ENCODE results near the gene DDOST. TPM values are rescaled to one million over a fixed set of nuclear protein-coding genes. Genes with fewer than 3 reads are reported as not detected.

The DDOST gene
- total RNA-seq: 100 to 1,000 TPM; 163 to 166 TPM

- Mint-ChIP-seq H3K36me3 (ENCODE audit: low read depth) (peaks cover 34% of the 10 kb centered on the region), H3K27ac (peak within 1 kb of the TSS; percentile 98), H3K9me3 (ENCODE audit: insufficient read depth) (no peaks in the 10 kb centered on the region), H3K4me1 (ENCODE audit: low read depth) (peaks cover 44% of the 10 kb centered on the region), H3K27me3 (ENCODE audit: low read depth) (no peaks in the 10 kb centered on the region), H3K4me3 (peak within 1 kb of the TSS; percentile 100)
- DNase-seq: peak; percentile 97
- ChIA-PET POLR2A (interaction anchor here (0.7 to 1.3 kb wide), 3 partner anchors 11 to 128 kb away, joined by 3 to 8 read pairs (median 5); partner anchors contain the start of gene HP1BP3), CTCF (interaction anchor here (0.6 to 7.9 kb wide), 10 partner anchors 11 to 286 kb away, joined by 3 to 58 read pairs (median 4); partner anchors contain the start of genes CDA and PINK1)
- peak; percentile 99 for ATAC-seq
Measured at GRCh38 chr1:20661207-20662109, at the start of gene DDOST. Gene DDOST, minus strand, starts transcription at chr1:20661369. Its CDS starts 19 bp downstream, at chr1:20661350.

DNA sequence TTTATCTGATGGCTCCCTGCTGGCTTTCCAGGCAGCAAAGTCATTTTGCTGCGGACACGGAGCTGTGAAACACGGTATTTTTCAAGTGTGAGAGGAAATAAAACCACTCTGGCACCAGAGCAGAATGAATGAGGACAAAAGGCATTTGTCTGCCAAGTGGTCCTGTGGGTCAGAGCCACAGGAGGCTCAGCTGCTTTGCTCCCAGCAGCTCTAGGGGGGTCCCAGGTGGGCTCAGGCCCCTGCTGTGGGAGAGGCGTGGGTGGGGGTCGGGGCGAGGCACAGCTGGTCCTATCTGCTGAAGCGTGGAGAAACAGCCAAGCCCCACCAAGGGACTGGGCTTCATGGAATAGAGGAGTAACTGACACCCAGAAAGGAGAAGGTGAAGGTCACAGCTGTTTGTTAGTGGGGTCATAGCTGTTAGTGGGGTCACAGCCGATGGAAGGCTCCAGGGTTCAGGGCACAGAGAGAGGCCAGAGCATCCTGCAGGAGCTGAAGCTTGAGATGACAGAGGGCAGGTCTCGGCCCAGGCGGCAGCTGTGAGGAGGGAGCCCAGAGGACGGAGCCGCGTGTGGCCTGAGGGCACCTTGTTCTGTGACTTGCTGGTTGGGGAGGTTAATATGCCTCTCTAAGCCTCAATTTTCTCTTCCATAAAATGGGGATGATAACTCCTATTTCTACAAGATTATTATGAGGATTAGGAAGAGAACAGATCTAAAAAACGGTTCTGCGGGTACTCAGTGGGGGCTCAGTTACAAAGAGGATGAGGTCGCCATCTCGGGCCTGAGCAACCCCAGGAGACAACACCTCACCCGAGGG is 49.5 kb upstream of the DDOST start:
- Mint-ChIP-seq H3K4me1 (ENCODE audit: low read depth) (no peaks in the 10 kb centered on the region), H3K27me3 (ENCODE audit: low read depth) (peaks cover 2% of the 10 kb centered on the region), H3K4me3 (no peak overlapping the region), H3K9me3 (ENCODE audit: insufficient read depth) (no peaks in the 10 kb centered on the region), H3K27ac (no peak overlapping the region), H3K36me3 (ENCODE audit: low read depth) (no peaks in the 10 kb centered on the region)
- POLR2A ChIA-PET: no interaction called here
- CTCF ChIA-PET: interaction anchor here (1.1 kb wide), 1 partner anchor 14 kb away, joined by 3 read pairs; no protein-coding TSS in a partner anchor
- no peak for ATAC-seq
- DNase-seq: no peak

DNA sequence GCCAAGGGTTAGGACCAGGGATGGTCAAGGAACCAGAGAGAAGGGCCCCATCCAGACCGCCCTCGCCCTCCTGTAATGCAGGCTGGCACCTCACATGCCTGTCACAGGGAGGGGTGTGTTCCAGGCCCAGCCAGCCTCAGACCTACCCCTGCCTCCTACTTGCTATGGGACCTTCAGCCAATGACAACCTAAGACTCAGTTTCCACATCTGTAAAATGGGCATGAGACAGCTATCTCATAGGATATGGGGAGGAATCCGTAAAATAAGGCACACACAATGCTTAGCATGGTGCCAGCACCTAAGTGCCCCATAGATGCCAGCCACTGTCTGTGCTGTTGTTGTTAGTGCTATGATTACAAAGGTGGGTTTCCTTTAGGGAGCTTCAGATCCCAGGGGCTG is 48.7 kb upstream of the DDOST start:
- Mint-ChIP-seq H3K4me1 (ENCODE audit: low read depth) (no peaks in the 10 kb centered on the region), H3K4me3 (no peak overlapping the region), H3K27me3 (ENCODE audit: low read depth) (peaks cover under 1% of the 10 kb centered on the region), H3K9me3 (ENCODE audit: insufficient read depth) (no peaks in the 10 kb centered on the region), H3K27ac (no peak overlapping the region), H3K36me3 (ENCODE audit: low read depth) (no peaks in the 10 kb centered on the region)
- ATAC-seq (no peak), DNase-seq (no peak)
- CTCF ChIA-PET: interaction anchor here (1.1 kb wide), 1 partner anchor 13 kb away, joined by 3 read pairs; no protein-coding TSS in a partner anchor
- POLR2A ChIA-PET: no interaction called here

- H3K4me3 Mint-ChIP-seq: no peak overlapping the region
- CTCF ChIA-PET: interaction anchor here (1.4 to 3.3 kb wide), 2 partner anchors 12 to 486 kb away, joined by 3 to 26 read pairs; no protein-coding TSS in a partner anchor
- POLR2A ChIA-PET: no interaction called here
Measured at GRCh38 chr1:20708891-20709290, 47.7 kb upstream of the DDOST start.

GRCh38 chr1:20708057-20708456 is 46.9 kb upstream of the DDOST start:
- POLR2A ChIA-PET: no interaction called here

More at GRCh38 chr1:20708891-20709290, 47.7 kb upstream of the DDOST start:
- Mint-ChIP-seq H3K36me3 (ENCODE audit: low read depth) (no peaks in the 10 kb centered on the region), H3K4me1 (ENCODE audit: low read depth) (no peaks in the 10 kb centered on the region), H3K9me3 (ENCODE audit: insufficient read depth) (no peaks in the 10 kb centered on the region), H3K27me3 (ENCODE audit: low read depth) (no peaks in the 10 kb centered on the region), H3K27ac (no peak overlapping the region)
- DNase-seq (no peak), ATAC-seq (no peak)

DNA sequence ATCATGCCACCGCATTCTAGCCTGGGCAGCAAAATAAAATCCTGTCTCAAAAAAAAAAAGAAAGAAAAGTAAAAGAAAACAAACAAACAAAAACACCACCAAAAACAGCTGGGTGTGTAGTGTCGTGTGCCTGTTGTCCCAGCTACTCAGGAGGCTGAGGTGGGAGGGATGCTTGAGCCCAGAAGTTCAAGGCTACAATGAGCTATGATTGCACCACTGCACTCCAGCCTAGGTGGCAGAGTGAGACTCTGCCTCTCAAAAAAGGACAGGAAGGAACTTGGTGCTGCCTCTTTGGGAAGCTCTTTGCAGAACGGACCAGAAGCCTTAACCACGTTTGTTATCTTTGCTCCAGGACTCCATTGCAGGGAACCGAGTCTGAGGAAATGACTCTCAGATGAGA is 45.7 kb upstream of the DDOST start:
- CTCF ChIA-PET: interaction anchor here (0.8 to 3.3 kb wide), 4 partner anchors 10 to 489 kb away, joined by 3 to 26 read pairs (median 3); no protein-coding TSS in a partner anchor
- H3K27me3 Mint-ChIP-seq (ENCODE audit: low read depth): no peaks in the 10 kb centered on the region
- POLR2A ChIA-PET: interaction anchor here (0.6 to 1.0 kb wide), 2 partner anchors 18 to 80 kb away, joined by 3 read pairs; no protein-coding TSS in a partner anchor
- H3K27ac Mint-ChIP-seq: no peak overlapping the region
- H3K4me1 Mint-ChIP-seq (ENCODE audit: low read depth): no peaks in the 10 kb centered on the region
- no peak overlapping the region for H3K4me3 Mint-ChIP-seq
- H3K9me3 Mint-ChIP-seq (ENCODE audit: insufficient read depth): no peaks in the 10 kb centered on the region
- ATAC-seq (no peak), DNase-seq (no peak)
- H3K36me3 Mint-ChIP-seq (ENCODE audit: low read depth): no peaks in the 10 kb centered on the region

More at GRCh38 chr1:20708057-20708456, 46.9 kb upstream of the DDOST start:
- H3K4me3 Mint-ChIP-seq: no peak overlapping the region
- H3K4me1 Mint-ChIP-seq (ENCODE audit: low read depth): no peaks in the 10 kb centered on the region
- no peaks in the 10 kb centered on the region for H3K9me3 Mint-ChIP-seq (ENCODE audit: insufficient read depth)
- CTCF ChIA-PET: interaction anchor here (0.6 to 3.3 kb wide), 4 partner anchors 11 to 487 kb away, joined by 3 to 26 read pairs (median 3); no protein-coding TSS in a partner anchor
- no peak for ATAC-seq
- no peaks in the 10 kb centered on the region for H3K36me3 Mint-ChIP-seq (ENCODE audit: low read depth)
- no peak for DNase-seq
- no peak overlapping the region for H3K27ac Mint-ChIP-seq
- no peaks in the 10 kb centered on the region for H3K27me3 Mint-ChIP-seq (ENCODE audit: low read depth)

GRCh38 chr1:20705203-20705755 is 44.1 kb upstream of the DDOST start:
- no peaks in the 10 kb centered on the region for H3K36me3 Mint-ChIP-seq (ENCODE audit: low read depth)
- H3K4me3 Mint-ChIP-seq: no peak overlapping the region
- CTCF ChIA-PET: interaction anchor here (2.0 kb wide), 1 partner anchor 490 kb away, joined by 4 read pairs; no protein-coding TSS in a partner anchor
- no peaks in the 10 kb centered on the region for H3K27me3 Mint-ChIP-seq (ENCODE audit: low read depth)
- ATAC-seq: no peak
- H3K27ac Mint-ChIP-seq: no peak overlapping the region
- no peaks in the 10 kb centered on the region for H3K4me1 Mint-ChIP-seq (ENCODE audit: low read depth)
- POLR2A ChIA-PET: interaction anchor here (0.6 kb wide), 1 partner anchor 823 kb away, joined by 3 read pairs; the partner anchor contains the start of gene OTUD3
- no peaks in the 10 kb centered on the region for H3K9me3 Mint-ChIP-seq (ENCODE audit: insufficient read depth)
- no peak for DNase-seq

GRCh38 chr1:20704390-20705202 is 43.4 kb upstream of the DDOST start:
- no peaks in the 10 kb centered on the region for H3K36me3 Mint-ChIP-seq (ENCODE audit: low read depth)
- no peaks in the 10 kb centered on the region for H3K9me3 Mint-ChIP-seq (ENCODE audit: insufficient read depth)
- no peak overlapping the region for H3K27ac Mint-ChIP-seq
- no peak for DNase-seq
- ChIA-PET CTCF (interaction anchor here (2.0 kb wide), 1 partner anchor 490 kb away, joined by 4 read pairs; no protein-coding TSS in a partner anchor), POLR2A (interaction anchor here (0.6 kb wide), 1 partner anchor 823 kb away, joined by 3 read pairs; the partner anchor contains the start of gene OTUD3)
- no peak overlapping the region for H3K4me3 Mint-ChIP-seq
- no peak for ATAC-seq
- H3K27me3 Mint-ChIP-seq (ENCODE audit: low read depth): no peaks in the 10 kb centered on the region
- H3K4me1 Mint-ChIP-seq (ENCODE audit: low read depth): no peaks in the 10 kb centered on the region

GRCh38 chr1:20703124-20703756 is 42.1 kb upstream of the DDOST start:
- DNase-seq: no peak
- no peaks in the 10 kb centered on the region for H3K27me3 Mint-ChIP-seq (ENCODE audit: low read depth)
- H3K36me3 Mint-ChIP-seq (ENCODE audit: low read depth): no peaks in the 10 kb centered on the region
- H3K9me3 Mint-ChIP-seq (ENCODE audit: insufficient read depth): no peaks in the 10 kb centered on the region
- H3K4me1 Mint-ChIP-seq (ENCODE audit: low read depth): no peaks in the 10 kb centered on the region
- no peak overlapping the region for H3K27ac Mint-ChIP-seq
- no peak for ATAC-seq
- H3K4me3 Mint-ChIP-seq: no peak overlapping the region
- ChIA-PET CTCF (interaction anchor here (2.0 kb wide), 1 partner anchor 492 kb away, joined by 4 read pairs; no protein-coding TSS in a partner anchor), POLR2A (no interaction called here)

- Mint-ChIP-seq H3K27ac (no peak overlapping the region), H3K27me3 (ENCODE audit: low read depth) (no peaks in the 10 kb centered on the region), H3K4me1 (ENCODE audit: low read depth) (no peaks in the 10 kb centered on the region), H3K4me3 (no peak overlapping the region), H3K9me3 (ENCODE audit: insufficient read depth) (no peaks in the 10 kb centered on the region), H3K36me3 (ENCODE audit: low read depth) (no peaks in the 10 kb centered on the region)
- ATAC-seq: no peak
- POLR2A ChIA-PET: no interaction called here
- no peak for DNase-seq
- CTCF ChIA-PET: interaction anchor here (0.9 kb wide), 1 partner anchor 492 kb away, joined by 3 read pairs; no protein-coding TSS in a partner anchor
Measured at GRCh38 chr1:20702416-20702815, 41.2 kb upstream of the DDOST start.
